Vagina (tissue), 2 donors: ENCODE results near the gene IER5L. TPM values are rescaled to one million over a fixed set of nuclear protein-coding genes. Genes with fewer than 3 reads are reported as not detected.
A peak's percentile ranks its signal among the peaks of the same experiment; 100 is the strongest.
"Not testable (repeated sequence)": the region's sequence is repeated elsewhere in the genome, so short reads cannot be mapped to it uniquely, and the experiment has no call there.

ENCODE experiments used
- DNase-seq, 2 donors: peaks; one replicate each; pipeline ENCODE4 v3.0.0-alpha.2; 2017; ENCODE audit errors: extremely low spot score in 2 of 2
- H3K27ac ChIP-seq: fragments of 200-600 bp; sonication (generic); one replicate; pipeline ENCODE4 v1.5.1; 2019
- H3K27me3 ChIP-seq: fragments of 200-600 bp; sonication (generic); one replicate; pipeline ENCODE4 v1.5.1; 2019
- H3K36me3 ChIP-seq, 2 donors: fragments of 200-600 bp; sonication (generic); one replicate each; pipeline ENCODE4 v1.5.1; 2017 to 2019
- H3K4me1 ChIP-seq: fragments of 200-600 bp; sonication (generic); one replicate; pipeline ENCODE4 v1.5.1; 2019
- H3K4me3 ChIP-seq, 2 donors: fragments of 200-600 bp; sonication (generic); 1 replicate in 1 of 2; 2 replicates in 1 of 2; pipeline ENCODE4 v1.5.1; 2016 to 2019
- H3K9me3 ChIP-seq: fragments of 200-600 bp; sonication (generic); one replicate; pipeline ENCODE4 v1.5.1; 2019
- CTCF ChIP-seq, 3 experiments: fragments of 450-650 bp in 2 of 3; fragments of 200-600 bp in 1 of 3; sonication (generic) in 1 of 3; IDR thresholded peaks; one replicate each; pipeline ENCODE4 v1.5.1; 2017 to 2019; ENCODE audit warnings: antibody characterized with exemption in 3 of 3, mild to moderate bottlenecking in 2 of 3, moderate library complexity in 2 of 3
- POLR2A ChIP-seq, 2 donors: fragments of 450-650 bp; IDR thresholded peaks; one replicate each; pipeline ENCODE4 v1.6.1; 2017; ENCODE audit warnings: antibody characterized with exemption in 2 of 2, mild to moderate bottlenecking in 2 of 2, moderate library complexity in 2 of 2
- POLR2AphosphoS5 ChIP-seq, 2 donors: sonication (generic); formaldehyde crosslinking; IDR thresholded peaks; one replicate each; pipeline ENCODE4 v1.9.0; 2017; ENCODE audit warnings: antibody characterized with exemption in 2 of 2, mild to moderate bottlenecking in 2 of 2, low read depth in 1 of 2; ENCODE audit not compliant: insufficient read depth in 1 of 2
- intact Hi-C: fragments of 100-400 bp; cut with DNase I; formaldehyde crosslinking; loops from one replicate; pipeline ENCODE4 v1.15.1; 2023
- total RNA-seq: library from RNA; depleted of rRNA; stranded (reverse); fragments of >200 nt; gene quantifications from one replicate; pipeline ENCODE4 v1.2.3, GENCODE V29; 2016

IER5L gene
- total RNA-seq, 1 donor from 2014 or later: 34.4 TPM

- Histone ChIP-seq H3K36me3 (no peaks in the 10 kb centered on the region), H3K4me1 (peaks cover 25% of the 10 kb centered on the region), H3K27ac (no peak overlapping the region), H3K4me3 (no peak overlapping the region), H3K27me3 (no peaks in the 10 kb centered on the region), H3K9me3 (no peaks in the 10 kb centered on the region)
- no peak for DNase-seq
- TF ChIP-seq POLR2A (IDR thresholded peaks at IDR 0.05) (no peak), CTCF (IDR thresholded peaks at IDR 0.05) (no peak), POLR2AphosphoS5 (IDR thresholded peaks at IDR 0.05; ENCODE audit: insufficient read depth in 1 of 2, low read depth in 1 of 2) (no peak)
- intact Hi-C loops: no loop called here
Measured at GRCh38 chr9:129201866-129202265, 23.8 kb upstream of the IER5L start.

DNA sequence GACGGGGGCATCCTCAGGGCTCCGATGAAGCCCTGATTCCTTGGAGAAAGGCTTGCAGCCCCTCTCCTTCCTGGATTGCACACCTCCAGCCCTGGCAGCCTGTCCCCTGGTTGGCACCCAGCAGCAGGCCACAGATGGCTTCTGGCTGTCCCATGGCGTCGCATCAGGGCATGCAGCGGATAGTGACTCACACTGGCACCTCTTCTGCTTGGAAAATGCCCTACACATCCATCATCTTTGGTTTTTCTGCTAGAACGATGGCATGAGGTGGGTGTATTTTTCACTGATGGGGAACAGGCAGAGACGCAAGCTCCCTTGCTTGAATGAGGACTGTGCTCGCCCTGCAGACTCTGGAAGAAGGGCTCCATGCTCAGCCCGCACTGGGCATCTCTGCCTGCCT lies 23.2 kb upstream of the IER5L start:
- Histone ChIP-seq H3K4me1 (peaks cover 25% of the 10 kb centered on the region), H3K36me3 (no peaks in the 10 kb centered on the region), H3K9me3 (no peaks in the 10 kb centered on the region), H3K4me3 (no peak overlapping the region), H3K27ac (no peak overlapping the region), H3K27me3 (no peaks in the 10 kb centered on the region)
- no peak for DNase-seq
- TF ChIP-seq POLR2A (IDR thresholded peaks at IDR 0.05) (no peak), POLR2AphosphoS5 (IDR thresholded peaks at IDR 0.05; ENCODE audit: insufficient read depth in 1 of 2, low read depth in 1 of 2) (no peak), CTCF (IDR thresholded peaks at IDR 0.05) (no peak)
- intact Hi-C loops: no loop called here

GRCh38 chr9:129200255-129200654 lies 22.2 kb upstream of the IER5L start:
- Histone ChIP-seq H3K27ac (peak overlapping the region; percentile 93), H3K4me1 (peaks cover 25% of the 10 kb centered on the region), H3K9me3 (no peaks in the 10 kb centered on the region), H3K27me3 (no peaks in the 10 kb centered on the region), H3K36me3 (no peaks in the 10 kb centered on the region), H3K4me3 (no peak overlapping the region)
- intact Hi-C loops: no loop called here
- TF ChIP-seq POLR2AphosphoS5 (IDR thresholded peaks at IDR 0.05; ENCODE audit: insufficient read depth in 1 of 2, low read depth in 1 of 2) (no peak), CTCF (IDR thresholded peaks at IDR 0.05) (no peak), POLR2A (IDR thresholded peaks at IDR 0.05) (no peak)
- DNase-seq: no peak

DNA sequence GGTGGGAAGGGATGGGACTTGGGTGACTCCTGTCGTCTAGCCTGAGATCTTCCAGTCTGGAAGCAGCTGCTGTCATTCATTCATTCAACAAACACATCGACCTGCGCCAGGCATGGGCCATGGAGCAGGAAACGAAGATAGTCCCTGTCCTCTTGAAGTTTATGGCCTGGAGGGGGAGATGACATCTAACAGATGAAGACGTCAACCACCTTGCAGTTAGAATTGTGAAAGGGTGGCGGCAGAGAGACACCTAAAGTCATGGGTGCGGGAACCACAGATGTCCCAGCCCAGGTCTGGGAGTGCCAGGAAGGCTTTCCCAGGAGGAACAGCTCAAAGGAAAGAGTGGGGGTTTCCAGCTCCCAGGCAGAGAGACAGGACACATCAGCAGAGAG lies 21.0 kb upstream of the IER5L start:
- no peaks in the 10 kb centered on the region for H3K36me3 ChIP-seq
- peak overlapping the region; percentile 93 for H3K27ac ChIP-seq
- H3K9me3 ChIP-seq: no peaks in the 10 kb centered on the region
- peaks cover 29% of the 10 kb centered on the region for H3K4me1 ChIP-seq
- no peak for DNase-seq
- no peak for TF ChIP-seq POLR2A (IDR thresholded peaks at IDR 0.05)
- H3K27me3 ChIP-seq: no peaks in the 10 kb centered on the region
- intact Hi-C loops: no loop called here
- H3K4me3 ChIP-seq: no peak overlapping the region

- H3K36me3 ChIP-seq: no peaks in the 10 kb centered on the region
- no peak for DNase-seq
- H3K27ac ChIP-seq: peak overlapping the region; percentile 93
- intact Hi-C loops: no loop called here
- peak overlapping the region; percentile 14 to 19 for H3K4me3 ChIP-seq
- peaks cover 32% of the 10 kb centered on the region for H3K4me1 ChIP-seq
- no peaks in the 10 kb centered on the region for H3K9me3 ChIP-seq
- H3K27me3 ChIP-seq: no peaks in the 10 kb centered on the region
- TF ChIP-seq POLR2A (IDR thresholded peaks at IDR 0.05) (no peak), POLR2AphosphoS5 (IDR thresholded peaks at IDR 0.05; ENCODE audit: insufficient read depth in 1 of 2, low read depth in 1 of 2) (peak in 1 of 2 donors; percentile 70)
Measured at GRCh38 chr9:129198319-129199043, 20.4 kb upstream of the IER5L start.

DNA sequence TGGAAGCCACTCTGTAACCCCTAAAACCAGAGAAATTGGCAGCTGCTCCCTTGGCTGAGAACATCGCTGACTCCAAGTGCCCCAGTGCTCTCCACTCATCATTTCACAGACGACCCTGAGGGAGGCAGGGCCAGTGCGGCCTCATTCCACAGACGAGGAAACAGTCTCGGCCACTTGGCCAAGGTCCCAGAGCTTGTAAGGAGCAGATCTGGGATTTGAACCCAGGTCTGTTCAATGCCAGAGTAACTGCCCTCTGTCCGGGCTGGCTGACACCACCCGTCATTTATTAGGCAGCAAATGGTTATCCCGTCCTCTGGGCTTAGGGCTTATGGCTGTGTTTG lies 19.9 kb upstream of the IER5L start:
- Histone ChIP-seq H3K9me3 (no peaks in the 10 kb centered on the region), H3K4me3 (peak overlapping the region in 1 of 2 donors; percentile 19), H3K27me3 (no peaks in the 10 kb centered on the region), H3K27ac (peak overlapping the region; percentile 93), H3K36me3 (no peaks in the 10 kb centered on the region), H3K4me1 (peaks cover 32% of the 10 kb centered on the region)
- TF ChIP-seq POLR2A (IDR thresholded peaks at IDR 0.05) (no peak), CTCF (IDR thresholded peaks at IDR 0.05) (no peak), POLR2AphosphoS5 (IDR thresholded peaks at IDR 0.05; ENCODE audit: insufficient read depth in 1 of 2, low read depth in 1 of 2) (no peak)
- DNase-seq: no peak
- intact Hi-C loops: no loop called here

DNA sequence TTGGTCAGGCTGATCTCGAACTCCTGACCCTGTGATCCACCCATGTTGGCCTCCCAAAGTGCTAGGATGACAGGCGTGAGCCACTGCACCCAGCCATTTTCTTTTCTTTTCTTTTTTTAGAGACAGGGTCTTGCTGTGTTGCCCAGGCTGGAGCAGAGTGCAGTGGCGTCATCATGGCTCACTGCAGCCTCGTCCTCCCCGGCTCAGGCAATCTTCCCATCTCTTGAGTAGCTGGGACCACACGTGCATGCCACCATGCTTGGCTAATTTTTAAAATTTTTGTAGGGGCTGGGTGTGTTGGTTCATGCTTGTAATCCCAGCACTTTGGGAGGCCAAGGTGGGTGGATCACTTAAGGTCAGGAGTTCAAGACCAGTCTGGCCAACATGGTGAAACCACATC lies 19.0 kb upstream of the IER5L start:
- intact Hi-C loops, H3K9me3 ChIP-seq: not testable (repeated sequence)
- H3K27ac ChIP-seq: peak overlapping the region; percentile 93

More for the DNA sequence above, 19.0 kb upstream of the IER5L start:
- H3K27me3 ChIP-seq, H3K36me3 ChIP-seq, H3K4me3 ChIP-seq, DNase-seq: not testable (repeated sequence)
- peaks cover 32% of the 10 kb centered on the region for H3K4me1 ChIP-seq
